PC-3 (cell line): ENCODE measurements around the gene EXOC6B. TPM values are rescaled to one million over a fixed set of nuclear protein-coding genes. Genes with fewer than 3 reads are reported as not detected.

ENCODE experiments used
- ATAC-seq: fragments of 200-7000 bp; cut with Tn5 transposase; 2 replicates; pipeline ENCODE4 v1.9.1; 2020; ENCODE audit warnings: mild to moderate bottlenecking, moderate library complexity
- BruUV-seq: library from RNA; stranded (reverse); fragments of 400-500 nt; replicated peaks from 2 replicates; lab custom pipeline; 2021; lab: Mats Ljungman, UMichigan
- CTCF ChIA-PET: fragments of 300-600 bp; sonication (Branson Sonifier 250); formaldehyde crosslinking; loops from one replicate; lab custom pipeline; 2022; ENCODE audit warnings: antibody characterized with exemption; lab: Charles Lee
- POLR2A ChIA-PET: fragments of 300-600 bp; sonication (Branson Sonifier 250); formaldehyde crosslinking; loops from one replicate; lab custom pipeline; 2022; ENCODE audit warnings: antibody characterized with exemption; ENCODE audit not compliant: unreplicated experiment; lab: Charles Lee
- DNase-seq: peaks from one replicate; pipeline ENCODE4 v3.0.0-alpha.2; 2015
- H2AFZ ChIP-seq: fragments of 300-600 bp; sonication (generic); 2 replicates; pipeline ENCODE4 v1.6.0; 2016; ENCODE audit warnings: antibody characterized with exemption, low read length
- H3F3A ChIP-seq: fragments of 300-600 bp; sonication (generic); one replicate; pipeline ENCODE4 v1.6.0; 2017; ENCODE audit warnings: antibody characterized with exemption, low read length, control low read depth, mild to moderate bottlenecking; ENCODE audit not compliant: unreplicated experiment
- H3K27ac ChIP-seq: fragments of 300-600 bp; sonication (generic); 2 replicates; pipeline ENCODE4 v1.5.1; 2016; ENCODE audit warnings: mild to moderate bottlenecking, low read length
- H3K27me3 ChIP-seq: fragments of 300-600 bp; sonication (generic); 2 replicates; pipeline ENCODE4 v1.6.1; 2016; ENCODE audit warnings: low read length, mixed read lengths
- H3K36me3 ChIP-seq: fragments of 300-600 bp; sonication (generic); 2 replicates; pipeline ENCODE4 v1.6.1; 2016; ENCODE audit warnings: low read depth, mixed run types, low read length, mixed read lengths
- H3K4me1 ChIP-seq: fragments of 300-600 bp; sonication (generic); 2 replicates; pipeline ENCODE4 v1.5.1; 2016; ENCODE audit warnings: low read length; ENCODE audit not compliant: insufficient read depth
- H3K4me2 ChIP-seq: fragments of 300-600 bp; sonication (generic); 2 replicates; pipeline ENCODE4 v1.6.0; 2016; ENCODE audit warnings: low read length
- H3K4me3 ChIP-seq: fragments of 300-600 bp; sonication (generic); 2 replicates; pipeline ENCODE4 v1.5.1; 2016; ENCODE audit warnings: mild to moderate bottlenecking, low read length, mixed read lengths
- H3K79me2 ChIP-seq: fragments of 300-600 bp; sonication (generic); 2 replicates; pipeline ENCODE4 v1.6.1; 2017; ENCODE audit warnings: low read length, mixed read lengths
- H3K9ac ChIP-seq: fragments of 300-600 bp; sonication (generic); 2 replicates; pipeline ENCODE4 v1.6.0; 2016; ENCODE audit warnings: mild to moderate bottlenecking, low read length
- H3K9me2 ChIP-seq: fragments of 300-600 bp; sonication (generic); replicated peaks from 2 replicates; pipeline ENCODE4 v1.6.1; 2016; ENCODE audit warnings: mixed run types, low read length, mixed read lengths
- H3K9me3 ChIP-seq: fragments of 300-600 bp; sonication (generic); 2 replicates; pipeline ENCODE4 v1.6.1; 2016; ENCODE audit warnings: low read length, mixed read lengths
- H4K20me1 ChIP-seq: fragments of 300-600 bp; sonication (generic); 2 replicates; pipeline ENCODE4 v1.6.1; 2016; ENCODE audit warnings: low read length, mixed read lengths
- CTCF ChIP-seq: fragments of 300-600 bp; sonication (generic); conservative IDR thresholded peaks from 2 replicates; pipeline ENCODE4 v1.5.1; 2017; ENCODE audit warnings: antibody characterized with exemption, low read depth, mild to moderate bottlenecking, low read length
- EZH2 ChIP-seq: fragments of 300-600 bp; sonication (generic); IDR thresholded peaks from one replicate; pipeline ENCODE4 v1.6.1; 2017; ENCODE audit warnings: antibody characterized with exemption, mild to moderate bottlenecking, low read length; ENCODE audit not compliant: unreplicated experiment
- EZH2phosphoT487 ChIP-seq: fragments of 300-600 bp; sonication (generic); IDR thresholded peaks from 2 replicates; pipeline ENCODE4 v1.6.1; 2018; ENCODE audit warnings: mild to moderate bottlenecking, antibody characterized with exemption, low read length, borderline replicate concordance
- intact Hi-C: fragments of 100-400 bp; cut with micrococcal nuclease; formaldehyde crosslinking; loops from 2 replicates; pipeline ENCODE4 v1.9.0; 2023
- total RNA-seq: library from RNA; depleted of rRNA; stranded (reverse); fragments of >200 nt; gene quantifications from 2 replicates; pipeline ENCODE4 v1.2.3, GENCODE V29; 2014

The EXOC6B gene
- total RNA-seq, 1 experiment from 2014 or later, result 13.9 TPM

- CTCF ChIA-PET, result no interaction called here
- ATAC-seq, result peak; percentile 70; the same call in 1 of the 2 replicates
Measured at GRCh38 chr2:72673279-72673678, 152.6 kb downstream of the EXOC6B start.

GRCh38 chr2:72669121-72669520 lies 156.7 kb downstream of the EXOC6B start:
- Histone ChIP-seq H3K27me3 (no peaks in the 10 kb centered on the region), H3K9ac (no peak overlapping the region), H3K36me3 (no peaks in the 10 kb centered on the region), H3K9me2 (no peaks in the 10 kb centered on the region), H3K9me3 (no peaks in the 10 kb centered on the region), H3K4me2 (peak overlapping the region; percentile 2; the same call in 1 of the 2 replicates), H2AFZ (no peak overlapping the region), H3K79me2 (0 out of 2 replicates have a peak, but pooled peaks cover 3% of the 10 kb centered on the region), H3K4me3 (no peak overlapping the region), H3K27ac (no peak overlapping the region), H3F3A (no peaks in the 10 kb centered on the region), H4K20me1 (no peaks in the 10 kb centered on the region), H3K4me1 (peaks cover 16% of the 10 kb centered on the region)
- DNase-seq, result peak; percentile 81
- TF ChIP-seq CTCF (no peak), EZH2 (no peak), EZH2phosphoT487 (no peak)
- intact Hi-C loops, result no loop called here
- ChIA-PET POLR2A (no interaction called here), CTCF (no interaction called here)
- no TSS peak for BruUV-seq
- peak; percentile 42; the same call in 1 of the 2 replicates for ATAC-seq

More at GRCh38 chr2:72673279-72673678, 152.6 kb downstream of the EXOC6B start:
- Histone ChIP-seq H3F3A (no peaks in the 10 kb centered on the region), H3K27me3 (no peaks in the 10 kb centered on the region), H3K9me2 (no peaks in the 10 kb centered on the region), H3K36me3 (no peaks in the 10 kb centered on the region), H2AFZ (no peak overlapping the region), H3K9ac (no peak overlapping the region), H3K4me2 (0 out of 2 replicates have a peak overlapping the region, but pooled peaks have one; percentile 16), H3K4me3 (no peak overlapping the region), H3K9me3 (no peaks in the 10 kb centered on the region), H3K4me1 (peaks cover 16% of the 10 kb centered on the region), H3K79me2 (no peaks in the 10 kb centered on the region), H3K27ac (no peak overlapping the region), H4K20me1 (no peaks in the 10 kb centered on the region)
- POLR2A ChIA-PET, result no interaction called here
- no TSS peak for BruUV-seq
- peak; percentile 74 for DNase-seq
- intact Hi-C loops, result no loop called here
- no peak for TF ChIP-seq EZH2
- TF ChIP-seq EZH2phosphoT487, result no peak
- no peak for TF ChIP-seq CTCF

GRCh38 chr2:72668647-72669046 lies 157.2 kb downstream of the EXOC6B start:
- H3K4me3 ChIP-seq, result no peak overlapping the region
- ATAC-seq, result no peak
- no peak overlapping the region for H3K4me2 ChIP-seq

More at GRCh38 chr2:72668647-72669046, 157.2 kb downstream of the EXOC6B start:
- no peaks in the 10 kb centered on the region for H3F3A ChIP-seq
- H3K4me1 ChIP-seq, result peaks cover 16% of the 10 kb centered on the region
- no peaks in the 10 kb centered on the region for H3K9me3 ChIP-seq
- intact Hi-C loops, result no loop called here
- no peak for DNase-seq
- TF ChIP-seq EZH2, result no peak
- no peak for TF ChIP-seq CTCF
- no peak for TF ChIP-seq EZH2phosphoT487
- H3K36me3 ChIP-seq, result no peaks in the 10 kb centered on the region
- BruUV-seq, result no TSS peak
- no peaks in the 10 kb centered on the region for H3K27me3 ChIP-seq
- no peak overlapping the region for H2AFZ ChIP-seq
- no peak overlapping the region for H3K9ac ChIP-seq
- 0 out of 2 replicates have a peak, but pooled peaks cover 3% of the 10 kb centered on the region for H3K79me2 ChIP-seq
- H4K20me1 ChIP-seq, result no peaks in the 10 kb centered on the region
- POLR2A ChIA-PET, result no interaction called here
- no peak overlapping the region for H3K27ac ChIP-seq
- H3K9me2 ChIP-seq, result no peaks in the 10 kb centered on the region
- CTCF ChIA-PET, result no interaction called here
